GM19452 (cell line): Measurements from ENCODE around the gene RPL19.

Source experiments
- ATAC-seq: cut with Tn5 transposase; IDR thresholded peaks from one replicate; pipeline ENCODE4 v1.9.1; 2021; ENCODE audit not compliant: unreplicated experiment

RPL19 gene

DNA sequence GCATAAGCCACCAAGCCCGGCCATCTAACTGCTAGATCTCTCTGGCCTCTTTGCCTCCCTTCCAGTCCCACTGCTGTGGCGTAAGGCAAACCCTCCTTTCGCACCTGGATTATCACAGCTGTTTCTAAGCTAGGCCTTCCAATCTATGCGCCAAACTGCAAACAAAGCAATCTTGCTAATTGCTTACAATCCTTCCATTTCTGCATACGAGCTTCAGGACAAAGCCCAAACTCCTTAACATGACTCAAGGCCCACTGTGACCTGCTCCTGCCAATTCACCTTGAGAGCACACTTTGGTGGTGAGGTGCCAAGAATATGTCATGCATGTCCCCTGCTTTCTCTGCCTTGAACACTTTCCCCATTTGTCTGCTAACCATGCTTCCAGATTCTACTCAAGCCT is 28.1 kb upstream of the RPL19 start:
- ATAC-seq: no peak

GRCh38 chr17:39173080-39173479 is 27.0 kb upstream of the RPL19 start:
- no peak for ATAC-seq

- no peak for ATAC-seq
These were observed 26.4 kb upstream of the RPL19 start for GRCh38 chr17:39173526-39174274.

GRCh38 chr17:39174920-39175694 is 25.0 kb upstream of the RPL19 start:
- no peak for ATAC-seq

DNA sequence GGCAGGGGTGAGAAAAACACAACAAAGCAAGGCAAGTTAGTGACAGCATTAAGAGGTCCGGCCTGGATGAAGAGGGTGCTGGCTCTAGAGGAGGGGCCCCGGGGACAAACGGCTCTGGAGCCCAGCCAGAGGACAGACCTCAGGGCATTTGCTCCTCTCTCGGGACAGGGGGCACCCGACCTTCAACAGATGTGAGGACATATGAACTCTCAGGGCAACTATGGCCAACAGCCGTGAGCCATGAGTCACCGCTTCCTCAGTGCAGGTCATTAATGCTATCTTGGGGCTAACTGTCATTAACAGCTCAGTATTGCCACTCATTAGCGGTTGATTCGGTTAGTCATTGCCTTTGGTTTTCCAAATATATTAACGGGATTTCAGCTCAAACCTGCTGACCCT is 24.4 kb upstream of the RPL19 start:
- ATAC-seq: no peak

GRCh38 chr17:39177256-39177655 is 22.8 kb upstream of the RPL19 start:
- no peak for ATAC-seq

DNA sequence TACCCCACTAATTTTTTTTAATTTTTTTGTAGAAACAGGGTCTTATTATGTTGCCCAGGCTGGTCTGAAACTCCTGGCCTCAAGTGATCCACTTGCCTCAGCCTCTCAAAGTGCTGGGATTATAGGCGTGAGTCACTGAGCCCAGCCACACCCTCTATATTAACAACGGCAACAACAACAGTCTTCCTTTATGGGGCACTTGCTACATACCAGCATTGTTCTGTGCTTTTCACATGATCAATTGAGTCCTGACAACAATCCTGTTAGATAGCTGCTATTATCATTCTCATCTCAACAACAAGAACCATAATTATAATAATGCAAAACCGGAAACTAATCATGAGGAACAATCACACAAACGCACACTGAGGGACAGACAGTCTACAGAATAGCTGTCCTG is 21.5 kb upstream of the RPL19 start:
- no peak for ATAC-seq

DNA sequence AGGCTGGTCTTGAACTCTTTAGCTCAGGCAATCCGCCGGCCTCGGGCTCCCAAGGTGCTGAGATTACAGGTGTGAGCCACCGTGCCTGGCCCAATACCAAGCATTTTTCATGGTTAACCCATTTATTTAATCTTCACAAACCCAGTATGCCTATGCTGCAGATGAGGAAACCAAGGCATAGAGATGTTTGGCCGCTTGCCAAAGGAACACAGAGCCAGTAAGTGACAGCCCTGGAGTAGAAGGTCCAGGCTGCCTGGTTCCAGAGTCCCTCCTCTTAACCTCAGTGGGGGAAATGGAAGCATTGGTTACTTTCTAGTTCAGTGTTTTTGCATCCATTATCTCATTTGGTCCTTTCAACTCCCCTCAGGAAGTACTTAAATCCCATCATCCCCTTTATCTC is 18.8 kb upstream of the RPL19 start:
- ATAC-seq: no peak

DNA sequence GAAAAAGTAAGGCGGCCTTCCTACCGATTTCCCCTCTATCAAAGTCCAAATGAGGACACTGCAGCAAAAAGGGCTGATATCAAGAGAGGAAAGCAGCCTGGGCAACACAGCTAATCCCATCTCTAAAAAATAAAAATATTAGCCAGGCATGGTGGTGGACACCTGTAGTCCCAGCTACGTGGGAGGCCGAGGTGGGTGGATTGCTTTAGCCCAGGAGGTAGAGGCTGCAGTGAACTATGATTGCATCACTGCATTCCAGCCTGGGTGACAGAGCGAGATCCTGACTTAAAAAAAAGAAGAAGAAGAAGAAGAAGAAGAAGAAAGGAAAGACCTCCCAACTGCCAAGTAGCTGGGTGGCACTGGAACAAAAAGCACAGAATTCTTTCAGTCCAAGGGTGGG is 17.0 kb upstream of the RPL19 start:
- ATAC-seq: no peak

DNA sequence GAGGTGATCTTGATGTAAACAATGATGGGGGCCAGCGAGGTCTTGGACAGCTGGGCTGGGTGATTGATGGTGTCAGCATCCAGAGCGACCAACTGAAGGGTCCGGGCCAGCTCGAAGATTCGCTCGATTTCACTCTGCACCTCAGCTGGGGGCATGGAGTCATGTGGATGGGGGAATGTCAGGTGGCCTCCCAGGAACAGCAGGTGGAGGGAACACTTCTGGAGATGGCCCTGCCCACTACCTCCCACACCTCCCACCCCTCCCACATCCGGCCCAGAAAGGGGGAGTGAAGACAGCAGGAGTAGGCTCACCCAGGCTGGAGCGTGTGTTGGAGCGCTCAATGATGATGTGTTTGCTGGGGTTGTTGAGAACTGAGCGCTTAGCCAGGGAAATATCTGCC is 16.4 kb upstream of the RPL19 start:
- ATAC-seq: no peak

GRCh38 chr17:39186481-39187002 is 13.5 kb upstream of the RPL19 start:
- ATAC-seq: no peak

GRCh38 chr17:39187152-39187830 is 12.8 kb upstream of the RPL19 start:
- ATAC-seq: no peak

- ATAC-seq: no peak
These were observed 8.2 kb upstream of the RPL19 start for GRCh38 chr17:39191750-39192510.

DNA sequence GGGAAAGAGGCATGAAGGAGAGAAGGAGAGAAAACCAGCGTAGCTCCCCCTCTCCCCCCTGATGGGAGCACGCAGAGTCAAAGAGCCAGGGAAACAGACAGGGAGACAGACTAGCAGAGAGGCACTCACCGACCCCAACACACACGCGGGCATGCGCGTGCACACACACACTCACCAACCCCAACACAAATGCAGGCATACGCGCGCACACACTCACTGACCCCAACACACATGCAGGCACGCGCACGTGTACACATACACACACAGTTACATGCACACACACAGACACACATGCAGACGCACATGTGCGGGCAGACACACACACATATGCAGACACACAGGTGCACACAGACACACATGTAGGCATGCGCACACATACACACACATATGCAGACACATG is 7.2 kb upstream of the RPL19 start:
- ATAC-seq: no peak

- ATAC-seq: no peak
These were observed 6.7 kb upstream of the RPL19 start for GRCh38 chr17:39193346-39193745.

- no peak for ATAC-seq
These were observed 5.7 kb upstream of the RPL19 start for GRCh38 chr17:39194089-39194984.

DNA sequence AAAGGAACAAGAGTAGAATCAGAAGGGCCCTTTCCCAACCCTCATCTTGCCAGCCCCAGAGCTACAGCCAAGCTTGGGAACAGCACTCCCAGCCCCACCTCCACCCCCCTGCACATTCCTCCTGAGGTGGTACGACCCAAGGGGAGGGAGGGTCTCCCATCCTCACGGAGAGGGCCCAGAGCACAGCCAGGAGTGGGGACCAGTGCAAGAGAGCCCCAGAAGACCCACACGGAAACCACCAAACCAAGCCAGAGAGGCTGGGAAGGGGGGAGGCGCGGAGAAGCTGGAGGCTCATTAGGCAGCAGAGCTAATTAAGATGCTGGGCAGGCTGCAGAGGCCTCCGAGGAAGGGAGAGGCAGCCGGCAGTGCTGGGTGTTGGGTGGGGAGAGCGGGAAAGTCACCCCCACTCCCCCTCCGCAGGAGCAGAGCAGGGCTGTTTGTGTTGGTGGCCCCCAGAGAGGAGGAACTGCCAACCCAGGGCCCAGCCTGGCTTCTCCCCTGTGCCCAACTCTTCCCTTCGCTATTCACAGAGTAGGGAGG is 5.0 kb upstream of the RPL19 start:
- ATAC-seq: no peak

- no peak for ATAC-seq
These were observed 4.4 kb upstream of the RPL19 start for GRCh38 chr17:39195568-39196160.

DNA sequence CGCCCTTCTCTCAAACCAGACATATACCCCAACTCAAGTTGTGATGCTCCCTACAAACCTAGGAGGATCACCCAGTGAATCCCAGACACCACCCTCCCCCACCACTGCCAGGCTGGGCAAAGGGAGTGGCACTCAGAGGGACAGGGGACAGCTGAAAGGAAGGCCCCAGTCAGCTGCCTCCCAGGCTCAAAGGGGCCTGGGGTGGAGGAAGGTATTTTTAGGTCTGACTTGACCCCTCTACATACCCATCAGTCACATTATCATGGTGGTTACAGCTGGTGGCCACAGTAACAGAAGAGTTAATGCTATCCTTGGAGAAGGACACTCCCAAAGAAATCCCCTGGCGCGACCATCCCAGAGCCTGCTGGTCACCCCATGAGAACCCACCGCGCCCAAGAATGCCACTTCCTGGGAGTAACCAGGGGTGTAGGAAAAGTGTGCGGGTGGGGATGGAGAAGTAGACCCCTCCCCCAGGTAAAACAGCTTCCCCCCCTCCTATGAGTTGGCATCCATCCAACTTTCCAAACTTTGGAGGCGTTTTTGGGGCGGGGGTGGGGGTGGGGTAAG is 3.8 kb upstream of the RPL19 start:
- ATAC-seq: no peak
